Body of pancreas (tissue), 4 donors: Measurements from ENCODE around the gene TKFC.

Experiments used
- POLR2A ChIP-seq, 3 donors: fragments of 450-650 bp; IDR thresholded peaks; one replicate each; pipeline ENCODE4 v1.6.1; 2016; ENCODE audit warnings: antibody characterized with exemption in 3 of 3, mild to moderate bottlenecking in 2 of 3
- TF ChIP-seq, protein P1 (sequence below), 7 experiments: fragments of 450-650 bp in 4 of 7; fragments of 200-600 bp in 3 of 7; sonication (generic) in 3 of 7; IDR thresholded peaks; one replicate each; pipeline ENCODE4 v1.5.1; 2016 to 2019; ENCODE audit warnings: antibody characterized with exemption in 7 of 7

DNA sequence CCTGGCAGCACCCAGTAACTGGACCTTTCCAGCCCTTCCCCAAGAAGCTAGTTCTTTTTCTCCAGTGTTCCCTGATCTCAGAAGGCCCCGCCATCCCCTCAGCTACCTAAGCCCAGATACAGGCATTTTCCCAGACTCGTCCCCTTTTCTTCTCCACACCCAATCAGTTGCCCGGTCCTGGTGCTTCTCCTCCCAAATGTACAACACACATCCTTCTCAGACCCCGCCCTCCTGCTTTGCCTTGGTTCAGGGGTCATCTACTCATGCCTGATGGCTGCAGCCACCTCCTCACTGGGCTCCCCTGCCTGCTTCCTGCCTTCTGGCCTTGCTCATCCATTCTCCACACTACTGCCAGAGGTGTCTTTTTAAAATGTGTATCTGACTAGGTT, 6.5 kb downstream of the TKFC start:
- TF ChIP-seq, protein P1, sequence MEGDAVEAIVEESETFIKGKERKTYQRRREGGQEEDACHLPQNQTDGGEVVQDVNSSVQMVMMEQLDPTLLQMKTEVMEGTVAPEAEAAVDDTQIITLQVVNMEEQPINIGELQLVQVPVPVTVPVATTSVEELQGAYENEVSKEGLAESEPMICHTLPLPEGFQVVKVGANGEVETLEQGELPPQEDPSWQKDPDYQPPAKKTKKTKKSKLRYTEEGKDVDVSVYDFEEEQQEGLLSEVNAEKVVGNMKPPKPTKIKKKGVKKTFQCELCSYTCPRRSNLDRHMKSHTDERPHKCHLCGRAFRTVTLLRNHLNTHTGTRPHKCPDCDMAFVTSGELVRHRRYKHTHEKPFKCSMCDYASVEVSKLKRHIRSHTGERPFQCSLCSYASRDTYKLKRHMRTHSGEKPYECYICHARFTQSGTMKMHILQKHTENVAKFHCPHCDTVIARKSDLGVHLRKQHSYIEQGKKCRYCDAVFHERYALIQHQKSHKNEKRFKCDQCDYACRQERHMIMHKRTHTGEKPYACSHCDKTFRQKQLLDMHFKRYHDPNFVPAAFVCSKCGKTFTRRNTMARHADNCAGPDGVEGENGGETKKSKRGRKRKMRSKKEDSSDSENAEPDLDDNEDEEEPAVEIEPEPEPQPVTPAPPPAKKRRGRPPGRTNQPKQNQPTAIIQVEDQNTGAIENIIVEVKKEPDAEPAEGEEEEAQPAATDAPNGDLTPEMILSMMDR (IDR thresholded peaks at IDR 0.05) = no peak
- TF ChIP-seq POLR2A (IDR thresholded peaks at IDR 0.05) = no peak
